ENCODE data around the gene SLC39A9.

DNA sequence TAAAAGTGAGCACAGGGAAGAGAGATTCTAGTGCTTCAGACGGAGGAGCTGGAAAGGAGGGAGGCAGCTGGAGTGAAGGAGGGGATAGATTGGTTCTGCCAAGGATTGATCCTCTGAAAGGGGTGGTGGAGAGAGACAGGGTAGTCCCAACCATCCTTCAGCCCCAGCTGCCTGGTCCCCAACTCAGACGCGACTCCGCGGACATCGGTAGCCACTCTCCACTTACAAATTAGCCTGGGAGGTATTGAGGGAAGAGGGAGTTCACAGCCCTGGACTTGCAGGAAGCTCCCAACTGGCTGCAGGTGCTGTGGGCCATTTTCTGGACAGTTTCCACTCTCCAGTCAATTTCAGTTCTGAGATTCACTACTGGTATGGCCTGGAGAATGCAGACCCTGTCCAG lies 87.2 kb downstream of the SLC39A9 start:
- TF ChIP-seq ZNF235 (CRISPR knock-in tag; IDR thresholded peaks at IDR 0.05; ENCODE audit: borderline replicate concordance) (no peak), ZNF296 (CRISPR knock-in tag; conservative IDR thresholded peaks at IDR 0.05) (no peak), POLR2A (IDR thresholded peaks at IDR 0.05; ENCODE audit: insufficient read depth in 1 of 2, low read depth in 2 of 2, low read length in 2 of 2) (no peak), KLF6 (CRISPR knock-in tag; IDR thresholded peaks at IDR 0.05) (no peak), KDM5A (IDR thresholded peaks at IDR 0.05; ENCODE audit: borderline replicate concordance, low read length) (no peak)

Data from HepG2 (cell line).